ENCODE results near the gene PKHD1. TPM values are rescaled to one million over a fixed set of nuclear protein-coding genes. Genes with fewer than 3 reads are reported as not detected.
A peak's percentile ranks its signal among the peaks of the same experiment; 100 is the strongest.

PKHD1 gene
- total and polyA plus RNA-seq, 2 of the 8 experiments (the other 6 are each of a cell fraction or from before 2014, with no cell fraction given), result 0.06 to 0.09 TPM

GRCh38 chr6:52065621-52066020 lies 21.8 kb downstream of the PKHD1 start:
- H3K36me3 ChIP-seq (ENCODE audit: control insufficient read depth in 2 of 4, insufficient read depth in 4 of 4, low read length in 3 of 4), result no peaks in the 10 kb centered on the region
- POLR2A ChIA-PET (ENCODE audit: partially characterized antibody), result no interaction called here
- H2BK12ac ChIP-seq (ENCODE audit: low read depth, low read length), result no peak overlapping the region
- no peaks in the 10 kb centered on the region for H4K20me1 ChIP-seq (replicated peaks in 1 of 2; ENCODE audit: control insufficient read depth in 1 of 2, insufficient read depth in 2 of 2, low read length in 2 of 2)
- no peak overlapping the region for H3K4me3 ChIP-seq (ENCODE audit: extremely low read depth in 1 of 4, insufficient read depth in 2 of 4, low read depth in 3 of 4, low read length in 4 of 4)
- H3K27me3 ChIP-seq (replicated peaks in 1 of 4; ENCODE audit: control insufficient read depth in 3 of 4, extremely low read depth in 1 of 4, insufficient read depth in 3 of 4, low read length in 3 of 4), result no peaks in the 10 kb centered on the region
- H2AFZ ChIP-seq (ENCODE audit: low read length), result peak overlapping the region; percentile 81
- no peak overlapping the region for H3K56ac ChIP-seq (replicated peaks; ENCODE audit: insufficient read length, low read depth, low read length)
- H3K23ac ChIP-seq (ENCODE audit: insufficient read length), result no peak overlapping the region
- no peak overlapping the region for H3K4ac ChIP-seq (replicated peaks; ENCODE audit: insufficient read length, low read depth, low read length)
- no peak overlapping the region for H2BK15ac ChIP-seq (ENCODE audit: low read length)
- no peak overlapping the region for H3K9ac ChIP-seq (replicated peaks in 1 of 4; ENCODE audit: extremely low read depth in 1 of 4, low read depth in 3 of 4, low read length in 3 of 4)
- H3K14ac ChIP-seq (ENCODE audit: insufficient read length), result no peak overlapping the region
- H4K5ac ChIP-seq (ENCODE audit: insufficient read length, low read depth, low read length), result no peak overlapping the region
- no peaks in the 10 kb centered on the region for H3K79me1 ChIP-seq (ENCODE audit: low read depth, low read length)
- H3K23me2 ChIP-seq (ENCODE audit: low read depth, low read length), result no peaks in the 10 kb centered on the region
- H2BK20ac ChIP-seq (ENCODE audit: low read length), result no peak overlapping the region
- no peaks in the 10 kb centered on the region for H3K79me2 ChIP-seq (ENCODE audit: control insufficient read depth in 1 of 2, insufficient read depth in 2 of 2, low read length in 2 of 2)
- FAIRE-seq (no peak), DNase-seq (ENCODE audit: low read depth in 1 of 2, low spot score in 2 of 2) (no peak)
- no peak overlapping the region for H4K8ac ChIP-seq (ENCODE audit: extremely low read depth, insufficient read depth, low read length)
- no peak overlapping the region for H2BK5ac ChIP-seq (ENCODE audit: low read depth, low read length)
- H2AK5ac ChIP-seq (ENCODE audit: low read depth, low read length), result no peak overlapping the region; the same call in 1 of the 2 replicates
- H2BK120ac ChIP-seq (replicated peaks; ENCODE audit: low read depth, low read length), result no peak overlapping the region
- no peak overlapping the region for H4K91ac ChIP-seq (replicated peaks; ENCODE audit: insufficient read length, low read length)
- H3K18ac ChIP-seq (ENCODE audit: extremely low read depth, low read length), result no peak overlapping the region
- H3K9me3 ChIP-seq (ENCODE audit: insufficient read depth in 2 of 2, low read depth in 1 of 2, low read length in 1 of 2), result no peaks in the 10 kb centered on the region
- CTCF ChIA-PET (ENCODE audit: partially characterized antibody), result interaction anchor here (0.8 to 2.6 kb wide), 5 partner anchors 11 to 198 kb away, joined by 3 to 9 read pairs (median 4); no protein-coding TSS in a partner anchor
- H3K4me1 ChIP-seq (replicated peaks in 1 of 4; ENCODE audit: control insufficient read depth in 3 of 4, insufficient read depth in 4 of 4, low read length in 3 of 4), result peaks cover 0 to 16% (median 7%) of the 10 kb centered on the region in 4 experiments; a peak in 5 of 7 replicates
- H3K4me2 ChIP-seq (ENCODE audit: insufficient read depth in 1 of 2, low read depth in 2 of 2, low read length in 2 of 2), result no peak overlapping the region
- no peak overlapping the region for H3K27ac ChIP-seq (ENCODE audit: low read depth, low read length)
- TF ChIP-seq YY1 (IDR thresholded peaks at IDR 0.05; ENCODE audit: low read depth, low read length), result no peak
- no peak for TF ChIP-seq POLR2AphosphoS5 (IDR thresholded peaks at IDR 0.05; ENCODE audit: low read depth, low read length)
- no peak for TF ChIP-seq FOSL1 (IDR thresholded peaks at IDR 0.05; ENCODE audit: insufficient read depth, low read depth, low read length)
- no peak for TF ChIP-seq NANOG (IDR thresholded peaks at IDR 0.05; ENCODE audit: insufficient read depth, low read depth, low read length, poor library complexity, severe bottlenecking)
- TF ChIP-seq SIN3A (conservative IDR thresholded peaks at IDR 0.05 in 1 of 2, IDR thresholded peaks at IDR 0.05 in 1 of 2; ENCODE audit: low read depth in 1 of 2, low read length in 2 of 2), result no peak
- TF ChIP-seq SAP30 (IDR thresholded peaks at IDR 0.05; ENCODE audit: insufficient read depth, insufficient replicate concordance, low read length), result no peak
- TF ChIP-seq TAF7 (optimal IDR thresholded peaks at IDR 0.05; ENCODE audit: borderline replicate concordance, low read depth, low read length), result no peak
- TF ChIP-seq BACH1 (IDR thresholded peaks at IDR 0.05; ENCODE audit: low read length), result no peak
- no peak for TF ChIP-seq E2F6 (IDR thresholded peaks at IDR 0.05)
- TF ChIP-seq CTBP2 (IDR thresholded peaks at IDR 0.05; ENCODE audit: borderline replicate concordance, insufficient read depth, insufficient read length, low read length), result no peak
- TF ChIP-seq PHF8 (conservative IDR thresholded peaks at IDR 0.05; ENCODE audit: low read depth, low read length), result no peak

All from H1 (cell line).